DOHH2 (cell line): ENCODE data around the gene COL5A1.
"Not testable (repeated sequence)": the region's sequence is repeated elsewhere in the genome, so short reads cannot be mapped to it uniquely, and the experiment has no call there.

ENCODE experiments used
- H3F3A ChIP-seq: fragments of 200-600 bp; sonication (generic), shearing (Covaris generic); 2 replicates; pipeline ENCODE4 v1.6.0; 2016; ENCODE audit warnings: antibody characterized with exemption, mild to moderate bottlenecking; ENCODE audit not compliant: control insufficient read depth, insufficient read depth
- H3K27ac ChIP-seq: fragments of 200-600 bp; sonication (generic); 2 replicates; pipeline ENCODE4 v1.5.1; 2014; ENCODE audit warnings: low read depth, mild to moderate bottlenecking, low read length, moderate library complexity
- H3K27me3 ChIP-seq: fragments of 200-600 bp; sonication (generic); 2 replicates; pipeline ENCODE4 v1.6.1; 2014; ENCODE audit warnings: mild to moderate bottlenecking, low read length, mixed read lengths; ENCODE audit not compliant: control insufficient read depth
- H3K36me3 ChIP-seq: fragments of 200-600 bp; sonication (generic); 2 replicates; pipeline ENCODE4 v1.6.1; 2014; ENCODE audit warnings: mild to moderate bottlenecking, low read length, moderate library complexity, mixed read lengths; ENCODE audit not compliant: control insufficient read depth
- H3K4me1 ChIP-seq: fragments of 200-600 bp; sonication (generic); 2 replicates; pipeline ENCODE4 v1.6.1; 2014; ENCODE audit warnings: mild to moderate bottlenecking, low read length, mixed read lengths; ENCODE audit not compliant: control insufficient read depth
- H3K4me2 ChIP-seq: fragments of 200-600 bp; sonication (generic); 2 replicates; pipeline ENCODE4 v1.6.0; 2014; ENCODE audit warnings: mild to moderate bottlenecking, low read length, moderate library complexity
- H3K4me3 ChIP-seq: fragments of 200-600 bp; sonication (generic); 2 replicates; pipeline ENCODE4 v1.5.1; 2014; ENCODE audit warnings: mild to moderate bottlenecking, low read length, mixed read lengths
- H3K79me2 ChIP-seq: fragments of 200-600 bp; sonication (generic); 2 replicates; pipeline ENCODE4 v1.6.1; 2014; ENCODE audit warnings: mild to moderate bottlenecking, low read length, mixed read lengths; ENCODE audit not compliant: control insufficient read depth
- H3K9me2 ChIP-seq: fragments of 200-600 bp; sonication (generic); replicated peaks from 2 replicates; pipeline ENCODE4 v1.6.1; 2014; ENCODE audit warnings: mild to moderate bottlenecking, low read length, mixed read lengths; ENCODE audit not compliant: control insufficient read depth
- H3K9me3 ChIP-seq: fragments of 200-600 bp; sonication (generic); 2 replicates; pipeline ENCODE4 v1.6.1; 2014; ENCODE audit warnings: antibody characterized with exemption, low read length, mixed read lengths; ENCODE audit not compliant: control insufficient read depth, insufficient read depth
- H4K20me1 ChIP-seq: fragments of 200-600 bp; sonication (generic); 2 replicates; pipeline ENCODE4 v1.6.0; 2014; ENCODE audit warnings: low read depth, mild to moderate bottlenecking, antibody characterized with exemption, low read length, moderate library complexity; ENCODE audit not compliant: control insufficient read depth, insufficient read depth
- EZH2phosphoT487 ChIP-seq: fragments of 200-600 bp; sonication (generic); IDR thresholded peaks from 2 replicates; pipeline ENCODE4 v1.6.1; 2017; ENCODE audit warnings: borderline replicate concordance, mild to moderate bottlenecking, antibody characterized with exemption, low read length, moderate library complexity, mixed read lengths
- TF ChIP-seq, protein P1 (sequence below): fragments of 200-600 bp; sonication (generic); IDR thresholded peaks from one replicate; pipeline ENCODE4 v1.5.1; 2014; ENCODE audit warnings: antibody characterized with exemption, mild to moderate bottlenecking, low read depth, low read length; ENCODE audit not compliant: poor library complexity, severe bottlenecking

COL5A1 gene

DNA sequence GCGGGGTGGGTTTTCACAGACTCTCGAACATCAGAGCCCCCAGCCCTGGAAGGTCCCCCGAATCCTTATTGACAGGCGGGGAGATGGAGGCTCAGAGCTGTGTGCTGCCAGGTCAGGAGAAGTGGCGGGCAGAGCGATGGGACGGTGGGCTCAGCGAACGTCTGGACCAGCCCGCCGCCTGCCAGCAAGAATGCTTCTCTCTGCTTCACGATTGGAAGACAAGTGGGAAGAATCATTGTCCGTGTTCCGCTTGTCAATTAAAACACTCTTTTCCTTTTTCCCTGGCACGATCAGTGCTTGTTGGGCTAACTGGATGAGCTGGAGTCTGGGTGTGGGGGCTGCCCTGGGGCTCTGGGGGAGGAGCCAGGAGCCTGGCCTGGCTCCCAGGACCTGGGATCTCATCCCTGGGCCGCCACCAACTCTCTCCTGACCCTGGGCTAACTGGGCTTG is 1.6 kb downstream of the COL5A1 start:
- H3K4me1 ChIP-seq = no peaks in the 10 kb centered on the region
- H3K4me2 ChIP-seq = no peak overlapping the region
- no peaks in the 10 kb centered on the region for H3K9me2 ChIP-seq
- H3F3A ChIP-seq = no peaks in the 10 kb centered on the region
- TF ChIP-seq, protein P1, sequence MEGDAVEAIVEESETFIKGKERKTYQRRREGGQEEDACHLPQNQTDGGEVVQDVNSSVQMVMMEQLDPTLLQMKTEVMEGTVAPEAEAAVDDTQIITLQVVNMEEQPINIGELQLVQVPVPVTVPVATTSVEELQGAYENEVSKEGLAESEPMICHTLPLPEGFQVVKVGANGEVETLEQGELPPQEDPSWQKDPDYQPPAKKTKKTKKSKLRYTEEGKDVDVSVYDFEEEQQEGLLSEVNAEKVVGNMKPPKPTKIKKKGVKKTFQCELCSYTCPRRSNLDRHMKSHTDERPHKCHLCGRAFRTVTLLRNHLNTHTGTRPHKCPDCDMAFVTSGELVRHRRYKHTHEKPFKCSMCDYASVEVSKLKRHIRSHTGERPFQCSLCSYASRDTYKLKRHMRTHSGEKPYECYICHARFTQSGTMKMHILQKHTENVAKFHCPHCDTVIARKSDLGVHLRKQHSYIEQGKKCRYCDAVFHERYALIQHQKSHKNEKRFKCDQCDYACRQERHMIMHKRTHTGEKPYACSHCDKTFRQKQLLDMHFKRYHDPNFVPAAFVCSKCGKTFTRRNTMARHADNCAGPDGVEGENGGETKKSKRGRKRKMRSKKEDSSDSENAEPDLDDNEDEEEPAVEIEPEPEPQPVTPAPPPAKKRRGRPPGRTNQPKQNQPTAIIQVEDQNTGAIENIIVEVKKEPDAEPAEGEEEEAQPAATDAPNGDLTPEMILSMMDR = no peak
- no peak for TF ChIP-seq EZH2phosphoT487
- H3K79me2 ChIP-seq = no peaks in the 10 kb centered on the region
- H3K27me3 ChIP-seq = no peaks in the 10 kb centered on the region
- H3K36me3 ChIP-seq = no peaks in the 10 kb centered on the region
- no peaks in the 10 kb centered on the region for H3K9me3 ChIP-seq
- no peak overlapping the region for H3K4me3 ChIP-seq
- no peak overlapping the region for H3K27ac ChIP-seq
- no peaks in the 10 kb centered on the region for H4K20me1 ChIP-seq

DNA sequence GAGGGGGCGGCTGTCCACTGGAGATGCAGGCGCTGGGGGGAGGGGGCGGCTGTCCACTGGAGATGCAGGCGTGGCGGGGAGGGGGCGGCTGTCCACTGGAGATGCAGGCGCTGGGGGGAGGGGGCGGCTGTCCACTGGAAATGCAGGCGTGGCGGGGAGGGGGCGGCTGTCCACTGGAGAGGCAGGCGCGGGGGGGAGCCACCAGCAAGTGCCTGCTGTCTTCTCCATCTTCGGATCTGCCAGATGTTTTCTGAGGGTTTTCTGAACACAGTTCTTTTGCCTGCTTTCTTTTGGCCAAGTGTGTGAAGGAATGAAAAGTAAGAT is 2.8 kb downstream of the COL5A1 start:
- not testable (repeated sequence) for H3K9me3 ChIP-seq, H3F3A ChIP-seq, H3K27me3 ChIP-seq, H3K9me2 ChIP-seq, H3K4me1 ChIP-seq, H4K20me1 ChIP-seq, H3K27ac ChIP-seq, H3K4me2 ChIP-seq, H3K4me3 ChIP-seq, H3K79me2 ChIP-seq, H3K36me3 ChIP-seq

DNA sequence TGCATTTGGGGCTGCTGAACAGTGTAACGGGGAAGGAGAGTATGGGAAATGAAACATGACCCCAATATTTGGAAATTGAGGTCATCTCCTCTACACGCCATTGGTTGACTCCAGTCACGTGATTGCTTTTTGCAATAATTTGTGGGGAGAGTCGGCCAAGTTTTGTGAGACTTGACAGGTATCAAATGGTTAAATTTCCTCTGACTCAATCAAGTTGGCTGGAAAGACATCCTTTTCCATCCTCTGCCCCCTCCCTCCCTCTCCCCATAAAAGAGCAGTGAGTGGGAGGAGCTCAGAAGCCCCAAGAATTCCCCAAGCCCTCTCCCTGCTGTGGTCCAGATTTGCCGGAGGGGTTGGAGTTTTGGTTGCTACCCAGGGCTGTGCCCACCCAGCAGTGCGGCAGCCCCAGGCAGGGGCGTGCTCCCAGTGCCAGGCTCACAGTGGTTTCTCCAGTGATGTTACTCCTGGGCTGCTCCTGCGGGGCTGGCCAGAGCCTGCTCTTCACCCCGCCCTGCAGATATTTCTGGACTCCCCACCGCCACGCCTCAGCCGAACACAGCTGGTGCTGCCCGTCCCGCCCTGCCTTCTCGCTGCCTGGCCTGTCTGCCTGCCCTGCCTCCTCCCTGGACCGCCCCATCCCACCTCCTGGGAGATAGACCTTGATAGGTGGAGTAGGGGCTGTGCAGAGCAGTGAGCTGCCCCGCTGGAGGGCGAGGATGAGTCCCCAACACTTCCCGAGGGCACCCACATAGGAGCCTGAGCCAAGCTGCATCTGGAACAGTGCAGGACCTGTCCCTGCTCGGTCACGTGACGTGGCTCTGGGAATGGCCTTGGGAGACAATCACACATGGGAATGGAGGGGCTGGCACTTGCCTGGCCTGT is 3.4 kb downstream of the COL5A1 start:
- no peaks in the 10 kb centered on the region for H3K27me3 ChIP-seq
- H3K4me3 ChIP-seq = no peak overlapping the region
- no peaks in the 10 kb centered on the region for H3F3A ChIP-seq
- no peaks in the 10 kb centered on the region for H3K9me3 ChIP-seq
- H4K20me1 ChIP-seq = no peaks in the 10 kb centered on the region
- H3K79me2 ChIP-seq = no peaks in the 10 kb centered on the region
- no peaks in the 10 kb centered on the region for H3K4me1 ChIP-seq
- H3K36me3 ChIP-seq = no peaks in the 10 kb centered on the region
- no peak overlapping the region for H3K4me2 ChIP-seq
- no peak for TF ChIP-seq EZH2phosphoT487
- TF ChIP-seq, protein P1 = no peak
- no peaks in the 10 kb centered on the region for H3K9me2 ChIP-seq
- H3K27ac ChIP-seq = no peak overlapping the region

DNA sequence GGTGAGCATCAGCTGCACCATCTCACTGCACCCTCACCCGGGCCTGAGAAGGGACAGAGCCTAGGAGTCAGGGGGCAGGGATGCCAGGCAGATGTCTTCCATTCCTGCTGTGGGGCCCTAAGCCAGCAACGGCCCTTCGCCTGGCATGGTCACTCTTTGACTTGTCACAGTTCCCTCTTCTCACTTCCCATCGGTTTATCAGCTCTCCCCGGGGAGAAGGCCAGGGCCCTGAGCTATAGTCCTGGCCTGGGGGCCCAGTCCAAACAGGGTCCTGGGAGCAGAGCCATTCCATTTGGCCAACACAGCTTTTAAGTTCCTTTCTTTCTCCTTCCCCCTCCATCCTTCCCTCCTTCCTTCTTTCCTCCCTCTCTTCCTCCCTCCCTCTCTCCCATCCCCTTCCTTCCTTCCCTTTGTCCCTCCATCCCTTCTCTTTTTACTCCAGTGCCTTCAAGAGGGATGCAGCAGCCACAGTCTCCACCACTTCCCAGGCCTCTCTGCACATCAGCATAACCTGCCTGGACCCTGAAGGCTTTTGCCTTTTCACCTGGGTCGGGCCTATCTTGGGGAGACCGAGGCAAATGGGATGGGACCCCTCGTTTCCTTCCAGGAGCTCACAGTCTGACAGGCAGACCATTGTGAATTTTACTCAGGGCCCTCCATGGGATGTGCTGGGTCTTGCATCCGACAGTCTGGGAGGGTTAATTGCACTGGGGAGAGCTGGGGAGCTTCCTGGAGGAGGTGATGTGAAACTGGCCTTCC is 4.2 kb downstream of the COL5A1 start:
- TF ChIP-seq, protein P1 = no peak
- no peak for TF ChIP-seq EZH2phosphoT487
- Histone ChIP-seq H3K4me3 (no peak overlapping the region), H3K4me2 (no peak overlapping the region), H3K27me3 (no peaks in the 10 kb centered on the region), H3K9me3 (no peaks in the 10 kb centered on the region), H3K4me1 (no peaks in the 10 kb centered on the region), H3K27ac (no peak overlapping the region), H4K20me1 (no peaks in the 10 kb centered on the region), H3K79me2 (no peaks in the 10 kb centered on the region), H3K36me3 (no peaks in the 10 kb centered on the region), H3F3A (no peaks in the 10 kb centered on the region), H3K9me2 (no peaks in the 10 kb centered on the region)
